GM23338 (cell line): Measurements from ENCODE around the gene EEF2K. TPM values are rescaled to one million over a fixed set of nuclear protein-coding genes. Genes with fewer than 3 reads are reported as not detected.

Experiments used
- ATAC-seq: fragments of 200-7000 bp; cut with Tn5 transposase; 3 replicates; pipeline ENCODE4 v1.9.1; 2020
- DNase-seq: peaks from one replicate; pipeline ENCODE4 v3.0.0-alpha.2; 2015; ENCODE audit warnings: low spot score
- H2AFZ ChIP-seq: fragments of 200-600 bp; sonication (generic); 2 replicates; pipeline ENCODE4 v1.8.0; 2016; ENCODE audit warnings: antibody characterized with exemption, mild to moderate bottlenecking, moderate library complexity
- H3F3A ChIP-seq: fragments of 200-600 bp; sonication (generic); replicated peaks from 2 replicates; pipeline ENCODE4 v1.8.0; 2017; ENCODE audit warnings: antibody characterized with exemption, mixed run types, low read depth
- H3K27ac ChIP-seq: fragments of 200-600 bp; sonication (generic); 2 replicates; pipeline ENCODE4 v1.6.1; 2016; ENCODE audit warnings: low read depth
- H3K27me3 ChIP-seq: fragments of 200-600 bp; sonication (generic); 2 replicates; pipeline ENCODE4 v1.8.0; 2016; ENCODE audit warnings: mild to moderate bottlenecking, mixed run types, moderate library complexity; ENCODE audit not compliant: insufficient read depth
- H3K36me3 ChIP-seq: fragments of 200-600 bp; sonication (generic); 2 replicates; pipeline ENCODE4 v1.8.0; 2016; ENCODE audit warnings: mild to moderate bottlenecking; ENCODE audit not compliant: insufficient read depth
- H3K4me1 ChIP-seq: fragments of 200-600 bp; sonication (generic); 2 replicates; pipeline ENCODE4 v1.8.0; 2016; ENCODE audit warnings: mild to moderate bottlenecking, moderate library complexity; ENCODE audit not compliant: insufficient read depth
- H3K4me2 ChIP-seq: fragments of 200-600 bp; sonication (generic); 2 replicates; pipeline ENCODE4 v1.7.1; 2017; ENCODE audit warnings: mixed run types
- H3K4me3 ChIP-seq: fragments of 200-600 bp; sonication (generic); 2 replicates; pipeline ENCODE4 v1.6.1; 2016; ENCODE audit warnings: mixed run types
- H3K79me2 ChIP-seq: fragments of 200-600 bp; sonication (generic); replicated peaks from 2 replicates; pipeline ENCODE4 v1.8.0; 2017; ENCODE audit warnings: mild to moderate bottlenecking; ENCODE audit not compliant: insufficient read depth
- H3K9me2 ChIP-seq: fragments of 200-600 bp; sonication (generic); 2 replicates; pipeline ENCODE4 v1.8.0; 2017; ENCODE audit not compliant: insufficient read depth
- H4K20me1 ChIP-seq: fragments of 200-600 bp; sonication (generic); replicated peaks from 2 replicates; pipeline ENCODE4 v1.8.0; 2017; ENCODE audit warnings: mild to moderate bottlenecking; ENCODE audit not compliant: insufficient read depth
- H3K27ac Mint-ChIP-seq: 2 replicates; pipeline ENCODE4 v1.8.0; 2020; ENCODE audit warnings: inconsistent platforms, mild to moderate bottlenecking, moderate library complexity, mixed read lengths
- H3K27me3 Mint-ChIP-seq: 3 replicates; pipeline ENCODE4 v1.8.0; 2022; ENCODE audit warnings: low read depth, mild to moderate bottlenecking, moderate library complexity, mixed read lengths, inconsistent platforms; ENCODE audit not compliant: insufficient read depth, poor library complexity
- H3K36me3 Mint-ChIP-seq: 3 replicates; pipeline ENCODE4 v1.8.0; 2021; ENCODE audit warnings: low read depth, mild to moderate bottlenecking, inconsistent platforms, moderate library complexity, mixed read lengths
- H3K4me1 Mint-ChIP-seq: 3 replicates; pipeline ENCODE4 v1.8.0; 2020; ENCODE audit warnings: mild to moderate bottlenecking, inconsistent platforms, mixed read lengths
- H3K4me3 Mint-ChIP-seq: 3 replicates; pipeline ENCODE4 v1.8.0; 2021; ENCODE audit warnings: moderate library complexity, mild to moderate bottlenecking, inconsistent platforms, mixed read lengths
- H3K9me3 Mint-ChIP-seq: 3 replicates; pipeline ENCODE4 v1.8.0; 2020; ENCODE audit warnings: moderate library complexity, mild to moderate bottlenecking, inconsistent platforms, mixed read lengths
- CREB1 ChIP-seq: fragments of 250-450 bp; sonication (Bioruptor Pico); IDR thresholded peaks from 2 replicates; pipeline ENCODE4 v1.5.0; 2020; ENCODE audit warnings: low read depth, mild to moderate bottlenecking, moderate library complexity
- EZH2 ChIP-seq: fragments of 200-600 bp; sonication (generic); IDR thresholded peaks from one replicate; pipeline ENCODE4 v1.8.0; 2017; ENCODE audit warnings: antibody characterized with exemption, mild to moderate bottlenecking, low read depth; ENCODE audit not compliant: unreplicated experiment
- EZH2phosphoT487 ChIP-seq: fragments of 200-600 bp; sonication (generic); IDR thresholded peaks from one replicate; pipeline ENCODE4 v1.8.1; 2018; ENCODE audit warnings: antibody characterized with exemption; ENCODE audit not compliant: unreplicated experiment
- POLR2AphosphoS5 ChIP-seq: IDR thresholded peaks from 2 replicates; pipeline ENCODE4 v1.6.1; 2016; ENCODE audit warnings: antibody characterized with exemption, low read depth
- STAT1 ChIP-seq: IDR thresholded peaks from one replicate; pipeline ENCODE4 v1.6.1; 2016; ENCODE audit warnings: antibody characterized with exemption; ENCODE audit not compliant: unreplicated experiment
- ZNF114 ChIP-seq: fragments of 250-450 bp; sonication (Bioruptor Pico); IDR thresholded peaks from 2 replicates; pipeline ENCODE4 v1.5.0; 2020; ENCODE audit warnings: mild to moderate bottlenecking, moderate library complexity
- ZNF331 ChIP-seq: fragments of 250-450 bp; sonication (Bioruptor Pico); IDR thresholded peaks from 2 replicates; pipeline ENCODE4 v1.5.0; 2020; ENCODE audit warnings: low read depth, mild to moderate bottlenecking, moderate library complexity
- polyA plus RNA-seq: library from polyadenylated mRNA; unstranded; fragments of >200 nt; fragmentation: Nextera tagmentation; extraction: Ambion mirVana; gene quantifications from 2 replicates; pipeline ENCODE4 v1.2.1, GENCODE V29; 2016
- total RNA-seq: library from RNA; depleted of rRNA; stranded (reverse); fragments of >200 nt; shearing (Covaris generic); gene quantifications from 2 replicates; pipeline ENCODE4 v1.2.3, GENCODE V29; 2014
- TF ChIP-seq, protein P1 (sequence below): IDR thresholded peaks from one replicate; pipeline ENCODE4 v1.6.1; 2018; ENCODE audit warnings: antibody characterized with exemption; ENCODE audit not compliant: unreplicated experiment
- TF ChIP-seq, protein P2 (sequence below), 2 experiments: fragments of 200-600 bp in 1 of 2; sonication (generic) in 1 of 2; conservative IDR thresholded peaks; 2 replicates each; pipeline versions ENCODE4 v1.5.1 to v1.6.1; 2016 to 2017; ENCODE audit warnings: antibody characterized with exemption in 2 of 2, low read depth in 2 of 2, mild to moderate bottlenecking in 2 of 2, moderate library complexity in 1 of 2
- TF ChIP-seq, protein P3 (sequence below): IDR thresholded peaks from 2 replicates; pipeline ENCODE4 v1.6.1; 2016; ENCODE audit warnings: antibody characterized with exemption
- TF ChIP-seq, protein P4 (sequence below): fragments of 250-450 bp; sonication (Bioruptor Pico); IDR thresholded peaks from 2 replicates; pipeline ENCODE4 v1.5.0; 2020; ENCODE audit warnings: mild to moderate bottlenecking, moderate library complexity

EEF2K gene
- total and polyA plus RNA-seq, 2 experiments from 2014 or later = 5.4 to 23.9 TPM

DNA sequence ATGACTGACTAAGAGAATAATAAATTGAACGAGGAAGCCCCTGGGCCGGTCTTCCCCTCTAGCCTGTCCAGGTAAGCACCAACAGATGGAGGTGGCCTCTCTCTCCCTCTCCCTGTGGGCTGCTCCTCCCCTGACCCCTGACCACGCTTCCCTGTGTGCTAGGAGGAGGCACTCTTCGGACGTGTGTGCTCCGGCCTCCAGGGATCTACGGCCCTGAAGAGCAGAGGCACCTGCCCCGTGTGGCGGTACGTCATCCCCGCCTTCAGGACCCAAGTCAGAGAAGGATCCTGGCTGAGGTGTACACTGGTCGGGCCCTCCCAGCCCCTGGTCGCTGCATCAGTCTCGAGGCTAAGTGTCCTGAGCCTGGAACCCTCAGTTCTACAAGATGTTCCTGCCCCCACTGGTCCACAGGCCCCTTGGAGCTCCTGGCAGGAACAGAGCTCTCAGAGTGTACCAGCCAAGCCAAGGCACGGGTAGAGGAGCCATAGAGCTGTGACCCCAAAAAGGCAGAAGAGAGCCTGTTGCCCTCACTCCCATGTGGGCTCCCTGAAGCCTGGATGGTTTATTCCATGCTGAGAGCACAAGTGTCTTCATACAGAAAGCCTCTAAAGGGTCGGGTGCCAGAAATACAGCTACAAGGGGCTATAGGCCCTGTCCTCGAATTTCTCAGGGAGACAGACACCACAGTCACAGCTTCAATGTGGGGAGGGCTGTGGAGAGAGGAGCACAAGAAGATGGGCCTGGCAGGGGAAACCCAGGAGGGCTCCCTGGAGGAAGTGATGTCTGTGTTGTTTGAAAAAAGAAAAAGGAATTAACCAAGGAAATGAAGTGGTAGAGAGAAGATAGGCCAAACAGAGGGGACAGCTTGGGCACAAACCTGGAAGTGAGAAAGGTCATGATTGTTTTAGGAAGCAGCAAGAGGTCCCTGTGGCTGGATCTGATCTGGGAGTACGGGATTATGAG, 27.8 kb upstream of the EEF2K start:
- peak; percentile 39; the same call in 1 of the 3 replicates for ATAC-seq
- no peak for DNase-seq
- H3K4me1 ChIP-seq = no peaks in the 10 kb centered on the region
- no peaks in the 10 kb centered on the region for H4K20me1 ChIP-seq
- H3K9me3 Mint-ChIP-seq = no peaks in the 10 kb centered on the region
- peaks cover 18% of the 10 kb centered on the region for H3K27me3 Mint-ChIP-seq
- H3K27ac ChIP-seq = no peak overlapping the region
- H3K27me3 ChIP-seq = no peaks in the 10 kb centered on the region
- no peak overlapping the region for H2AFZ ChIP-seq
- no peak overlapping the region for H3K4me3 Mint-ChIP-seq
- H3F3A ChIP-seq = no peaks in the 10 kb centered on the region
- no peaks in the 10 kb centered on the region for H3K79me2 ChIP-seq
- no peaks in the 10 kb centered on the region for H3K4me1 Mint-ChIP-seq
- no peak overlapping the region for H3K27ac Mint-ChIP-seq
- no peaks in the 10 kb centered on the region for H3K36me3 ChIP-seq
- no peaks in the 10 kb centered on the region for H3K9me2 ChIP-seq
- TF ChIP-seq EZH2 (no peak), ZNF331 (CRISPR knock-in tag) (no peak), STAT1 (no peak), ZNF114 (CRISPR knock-in tag) (no peak), POLR2AphosphoS5 (no peak), EZH2phosphoT487 (no peak), CREB1 (CRISPR knock-in tag) (no peak)
- TF ChIP-seq, protein P1, sequence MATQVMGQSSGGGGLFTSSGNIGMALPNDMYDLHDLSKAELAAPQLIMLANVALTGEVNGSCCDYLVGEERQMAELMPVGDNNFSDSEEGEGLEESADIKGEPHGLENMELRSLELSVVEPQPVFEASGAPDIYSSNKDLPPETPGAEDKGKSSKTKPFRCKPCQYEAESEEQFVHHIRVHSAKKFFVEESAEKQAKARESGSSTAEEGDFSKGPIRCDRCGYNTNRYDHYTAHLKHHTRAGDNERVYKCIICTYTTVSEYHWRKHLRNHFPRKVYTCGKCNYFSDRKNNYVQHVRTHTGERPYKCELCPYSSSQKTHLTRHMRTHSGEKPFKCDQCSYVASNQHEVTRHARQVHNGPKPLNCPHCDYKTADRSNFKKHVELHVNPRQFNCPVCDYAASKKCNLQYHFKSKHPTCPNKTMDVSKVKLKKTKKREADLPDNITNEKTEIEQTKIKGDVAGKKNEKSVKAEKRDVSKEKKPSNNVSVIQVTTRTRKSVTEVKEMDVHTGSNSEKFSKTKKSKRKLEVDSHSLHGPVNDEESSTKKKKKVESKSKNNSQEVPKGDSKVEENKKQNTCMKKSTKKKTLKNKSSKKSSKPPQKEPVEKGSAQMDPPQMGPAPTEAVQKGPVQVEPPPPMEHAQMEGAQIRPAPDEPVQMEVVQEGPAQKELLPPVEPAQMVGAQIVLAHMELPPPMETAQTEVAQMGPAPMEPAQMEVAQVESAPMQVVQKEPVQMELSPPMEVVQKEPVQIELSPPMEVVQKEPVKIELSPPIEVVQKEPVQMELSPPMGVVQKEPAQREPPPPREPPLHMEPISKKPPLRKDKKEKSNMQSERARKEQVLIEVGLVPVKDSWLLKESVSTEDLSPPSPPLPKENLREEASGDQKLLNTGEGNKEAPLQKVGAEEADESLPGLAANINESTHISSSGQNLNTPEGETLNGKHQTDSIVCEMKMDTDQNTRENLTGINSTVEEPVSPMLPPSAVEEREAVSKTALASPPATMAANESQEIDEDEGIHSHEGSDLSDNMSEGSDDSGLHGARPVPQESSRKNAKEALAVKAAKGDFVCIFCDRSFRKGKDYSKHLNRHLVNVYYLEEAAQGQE = no peak
- TF ChIP-seq, protein P2, sequence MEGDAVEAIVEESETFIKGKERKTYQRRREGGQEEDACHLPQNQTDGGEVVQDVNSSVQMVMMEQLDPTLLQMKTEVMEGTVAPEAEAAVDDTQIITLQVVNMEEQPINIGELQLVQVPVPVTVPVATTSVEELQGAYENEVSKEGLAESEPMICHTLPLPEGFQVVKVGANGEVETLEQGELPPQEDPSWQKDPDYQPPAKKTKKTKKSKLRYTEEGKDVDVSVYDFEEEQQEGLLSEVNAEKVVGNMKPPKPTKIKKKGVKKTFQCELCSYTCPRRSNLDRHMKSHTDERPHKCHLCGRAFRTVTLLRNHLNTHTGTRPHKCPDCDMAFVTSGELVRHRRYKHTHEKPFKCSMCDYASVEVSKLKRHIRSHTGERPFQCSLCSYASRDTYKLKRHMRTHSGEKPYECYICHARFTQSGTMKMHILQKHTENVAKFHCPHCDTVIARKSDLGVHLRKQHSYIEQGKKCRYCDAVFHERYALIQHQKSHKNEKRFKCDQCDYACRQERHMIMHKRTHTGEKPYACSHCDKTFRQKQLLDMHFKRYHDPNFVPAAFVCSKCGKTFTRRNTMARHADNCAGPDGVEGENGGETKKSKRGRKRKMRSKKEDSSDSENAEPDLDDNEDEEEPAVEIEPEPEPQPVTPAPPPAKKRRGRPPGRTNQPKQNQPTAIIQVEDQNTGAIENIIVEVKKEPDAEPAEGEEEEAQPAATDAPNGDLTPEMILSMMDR (conservative IDR thresholded peaks at IDR 0.05; ENCODE audit: low read depth in 2 of 2) = no peak
- TF ChIP-seq, protein P3, sequence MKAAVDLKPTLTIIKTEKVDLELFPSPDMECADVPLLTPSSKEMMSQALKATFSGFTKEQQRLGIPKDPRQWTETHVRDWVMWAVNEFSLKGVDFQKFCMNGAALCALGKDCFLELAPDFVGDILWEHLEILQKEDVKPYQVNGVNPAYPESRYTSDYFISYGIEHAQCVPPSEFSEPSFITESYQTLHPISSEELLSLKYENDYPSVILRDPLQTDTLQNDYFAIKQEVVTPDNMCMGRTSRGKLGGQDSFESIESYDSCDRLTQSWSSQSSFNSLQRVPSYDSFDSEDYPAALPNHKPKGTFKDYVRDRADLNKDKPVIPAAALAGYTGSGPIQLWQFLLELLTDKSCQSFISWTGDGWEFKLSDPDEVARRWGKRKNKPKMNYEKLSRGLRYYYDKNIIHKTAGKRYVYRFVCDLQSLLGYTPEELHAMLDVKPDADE = no peak
- TF ChIP-seq, protein P4, sequence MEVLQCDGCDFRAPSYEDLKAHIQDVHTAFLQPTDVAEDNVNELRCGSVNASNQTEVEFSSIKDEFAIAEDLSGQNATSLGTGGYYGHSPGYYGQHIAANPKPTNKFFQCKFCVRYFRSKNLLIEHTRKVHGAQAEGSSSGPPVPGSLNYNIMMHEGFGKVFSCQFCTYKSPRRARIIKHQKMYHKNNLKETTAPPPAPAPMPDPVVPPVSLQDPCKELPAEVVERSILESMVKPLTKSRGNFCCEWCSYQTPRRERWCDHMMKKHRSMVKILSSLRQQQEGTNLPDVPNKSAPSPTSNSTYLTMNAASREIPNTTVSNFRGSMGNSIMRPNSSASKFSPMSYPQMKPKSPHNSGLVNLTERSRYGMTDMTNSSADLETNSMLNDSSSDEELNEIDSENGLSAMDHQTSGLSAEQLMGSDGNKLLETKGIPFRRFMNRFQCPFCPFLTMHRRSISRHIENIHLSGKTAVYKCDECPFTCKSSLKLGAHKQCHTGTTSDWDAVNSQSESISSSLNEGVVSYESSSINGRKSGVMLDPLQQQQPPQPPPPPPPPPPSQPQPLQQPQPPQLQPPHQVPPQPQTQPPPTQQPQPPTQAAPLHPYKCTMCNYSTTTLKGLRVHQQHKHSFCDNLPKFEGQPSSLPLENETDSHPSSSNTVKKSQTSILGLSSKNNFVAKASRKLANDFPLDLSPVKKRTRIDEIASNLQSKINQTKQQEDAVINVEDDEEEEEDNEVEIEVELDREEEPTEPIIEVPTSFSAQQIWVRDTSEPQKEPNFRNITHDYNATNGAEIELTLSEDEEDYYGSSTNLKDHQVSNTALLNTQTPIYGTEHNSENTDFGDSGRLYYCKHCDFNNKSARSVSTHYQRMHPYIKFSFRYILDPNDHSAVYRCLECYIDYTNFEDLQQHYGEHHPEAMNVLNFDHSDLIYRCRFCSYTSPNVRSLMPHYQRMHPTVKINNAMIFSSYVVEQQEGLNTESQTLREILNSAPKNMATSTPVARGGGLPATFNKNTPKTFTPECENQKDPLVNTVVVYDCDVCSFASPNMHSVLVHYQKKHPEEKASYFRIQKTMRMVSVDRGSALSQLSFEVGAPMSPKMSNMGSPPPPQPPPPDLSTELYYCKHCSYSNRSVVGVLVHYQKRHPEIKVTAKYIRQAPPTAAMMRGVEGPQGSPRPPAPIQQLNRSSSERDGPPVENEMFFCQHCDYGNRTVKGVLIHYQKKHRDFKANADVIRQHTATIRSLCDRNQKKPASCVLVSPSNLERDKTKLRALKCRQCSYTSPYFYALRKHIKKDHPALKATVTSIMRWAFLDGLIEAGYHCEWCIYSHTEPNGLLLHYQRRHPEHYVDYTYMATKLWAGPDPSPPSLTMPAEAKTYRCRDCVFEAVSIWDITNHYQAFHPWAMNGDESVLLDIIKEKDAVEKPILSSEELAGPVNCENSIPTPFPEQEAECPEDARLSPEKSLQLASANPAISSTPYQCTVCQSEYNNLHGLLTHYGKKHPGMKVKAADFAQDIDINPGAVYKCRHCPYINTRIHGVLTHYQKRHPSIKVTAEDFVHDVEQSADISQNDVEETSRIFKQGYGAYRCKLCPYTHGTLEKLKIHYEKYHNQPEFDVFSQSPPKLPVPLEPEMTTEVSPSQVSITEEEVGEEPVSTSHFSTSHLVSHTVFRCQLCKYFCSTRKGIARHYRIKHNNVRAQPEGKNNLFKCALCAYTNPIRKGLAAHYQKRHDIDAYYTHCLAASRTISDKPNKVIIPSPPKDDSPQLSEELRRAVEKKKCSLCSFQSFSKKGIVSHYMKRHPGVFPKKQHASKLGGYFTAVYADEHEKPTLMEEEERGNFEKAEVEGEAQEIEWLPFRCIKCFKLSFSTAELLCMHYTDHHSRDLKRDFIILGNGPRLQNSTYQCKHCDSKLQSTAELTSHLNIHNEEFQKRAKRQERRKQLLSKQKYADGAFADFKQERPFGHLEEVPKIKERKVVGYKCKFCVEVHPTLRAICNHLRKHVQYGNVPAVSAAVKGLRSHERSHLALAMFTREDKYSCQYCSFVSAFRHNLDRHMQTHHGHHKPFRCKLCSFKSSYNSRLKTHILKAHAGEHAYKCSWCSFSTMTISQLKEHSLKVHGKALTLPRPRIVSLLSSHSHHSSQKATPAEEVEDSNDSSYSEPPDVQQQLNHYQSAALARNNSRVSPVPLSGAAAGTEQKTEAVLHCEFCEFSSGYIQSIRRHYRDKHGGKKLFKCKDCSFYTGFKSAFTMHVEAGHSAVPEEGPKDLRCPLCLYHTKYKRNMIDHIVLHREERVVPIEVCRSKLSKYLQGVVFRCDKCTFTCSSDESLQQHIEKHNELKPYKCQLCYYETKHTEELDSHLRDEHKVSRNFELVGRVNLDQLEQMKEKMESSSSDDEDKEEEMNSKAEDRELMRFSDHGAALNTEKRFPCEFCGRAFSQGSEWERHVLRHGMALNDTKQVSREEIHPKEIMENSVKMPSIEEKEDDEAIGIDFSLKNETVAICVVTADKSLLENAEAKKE (CRISPR knock-in tag) = no peak
- H3K4me2 ChIP-seq = no peak overlapping the region
- no peak overlapping the region for H3K4me3 ChIP-seq
- no peaks in the 10 kb centered on the region for H3K36me3 Mint-ChIP-seq
